Measurements from ENCODE around the gene DNAJC12. TPM values are rescaled to one million over a fixed set of nuclear protein-coding genes. Genes with fewer than 3 reads are reported as not detected.

DNAJC12 gene
- total RNA-seq, 1 experiment from 2014 or later, result 4.3 TPM

DNA sequence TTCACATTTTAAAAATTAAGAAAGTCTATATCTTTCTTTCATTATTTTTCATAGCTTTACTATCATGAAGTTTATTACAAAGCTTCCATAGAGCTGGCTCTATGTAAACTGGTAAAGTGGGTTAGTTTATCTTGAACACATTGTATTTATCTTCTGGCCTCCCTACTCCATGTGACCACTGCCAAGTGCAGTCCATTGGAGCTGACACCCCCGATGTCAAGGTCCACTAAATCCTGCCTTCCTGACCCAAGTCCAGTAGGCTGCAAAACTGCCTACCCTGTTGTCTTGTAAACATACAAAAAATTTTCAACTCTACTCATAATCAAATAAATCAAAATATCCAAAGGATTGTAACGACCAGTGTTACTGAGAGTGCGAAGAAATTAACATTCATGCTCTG lies 10.2 kb downstream of the DNAJC12 start (continued):
- TF ChIP-seq, protein P1, sequence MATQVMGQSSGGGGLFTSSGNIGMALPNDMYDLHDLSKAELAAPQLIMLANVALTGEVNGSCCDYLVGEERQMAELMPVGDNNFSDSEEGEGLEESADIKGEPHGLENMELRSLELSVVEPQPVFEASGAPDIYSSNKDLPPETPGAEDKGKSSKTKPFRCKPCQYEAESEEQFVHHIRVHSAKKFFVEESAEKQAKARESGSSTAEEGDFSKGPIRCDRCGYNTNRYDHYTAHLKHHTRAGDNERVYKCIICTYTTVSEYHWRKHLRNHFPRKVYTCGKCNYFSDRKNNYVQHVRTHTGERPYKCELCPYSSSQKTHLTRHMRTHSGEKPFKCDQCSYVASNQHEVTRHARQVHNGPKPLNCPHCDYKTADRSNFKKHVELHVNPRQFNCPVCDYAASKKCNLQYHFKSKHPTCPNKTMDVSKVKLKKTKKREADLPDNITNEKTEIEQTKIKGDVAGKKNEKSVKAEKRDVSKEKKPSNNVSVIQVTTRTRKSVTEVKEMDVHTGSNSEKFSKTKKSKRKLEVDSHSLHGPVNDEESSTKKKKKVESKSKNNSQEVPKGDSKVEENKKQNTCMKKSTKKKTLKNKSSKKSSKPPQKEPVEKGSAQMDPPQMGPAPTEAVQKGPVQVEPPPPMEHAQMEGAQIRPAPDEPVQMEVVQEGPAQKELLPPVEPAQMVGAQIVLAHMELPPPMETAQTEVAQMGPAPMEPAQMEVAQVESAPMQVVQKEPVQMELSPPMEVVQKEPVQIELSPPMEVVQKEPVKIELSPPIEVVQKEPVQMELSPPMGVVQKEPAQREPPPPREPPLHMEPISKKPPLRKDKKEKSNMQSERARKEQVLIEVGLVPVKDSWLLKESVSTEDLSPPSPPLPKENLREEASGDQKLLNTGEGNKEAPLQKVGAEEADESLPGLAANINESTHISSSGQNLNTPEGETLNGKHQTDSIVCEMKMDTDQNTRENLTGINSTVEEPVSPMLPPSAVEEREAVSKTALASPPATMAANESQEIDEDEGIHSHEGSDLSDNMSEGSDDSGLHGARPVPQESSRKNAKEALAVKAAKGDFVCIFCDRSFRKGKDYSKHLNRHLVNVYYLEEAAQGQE (IDR thresholded peaks at IDR 0.05; ENCODE audit: low read depth), result no peak

DNA sequence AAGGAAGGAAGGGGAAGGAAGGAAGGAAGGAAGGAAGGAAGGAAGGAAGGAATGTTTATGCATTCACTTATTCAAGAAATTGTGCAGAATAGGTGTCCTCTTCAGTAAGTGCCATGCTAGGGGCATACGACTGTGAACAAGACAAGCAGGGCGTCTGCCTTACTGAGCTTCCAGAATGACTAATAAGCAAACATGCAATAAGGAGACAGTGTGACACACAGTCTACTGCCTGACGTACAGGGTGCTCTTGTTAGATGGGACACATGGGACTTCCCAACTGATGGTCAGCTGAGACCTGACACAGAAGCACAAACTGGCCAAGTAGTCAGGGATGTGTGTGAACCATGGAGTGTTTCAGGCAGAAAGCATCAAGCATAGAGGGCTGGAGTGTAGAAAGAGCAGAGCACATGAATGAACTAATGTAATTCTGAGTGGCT lies 18.2 kb downstream of the DNAJC12 start:
- Histone ChIP-seq H3K4me1 (ENCODE audit: control insufficient read depth in 1 of 2, insufficient read depth in 2 of 2, low read length in 2 of 2) (no peaks in the 10 kb centered on the region), H3K9me3 (ENCODE audit: control insufficient read depth in 1 of 2, insufficient read depth in 1 of 2, low read depth in 1 of 2, low read length in 2 of 2) (no peaks in the 10 kb centered on the region), H3K4me2 (ENCODE audit: low read length) (no peak overlapping the region), H3K9me2 (ENCODE audit: insufficient read depth) (no peaks in the 10 kb centered on the region), H3K27me3 (ENCODE audit: insufficient read depth, low read length) (no peaks in the 10 kb centered on the region), H3K79me2 (ENCODE audit: insufficient read depth, low read length) (no peaks in the 10 kb centered on the region), H4K20me1 (ENCODE audit: insufficient read depth) (no peaks in the 10 kb centered on the region), H3K9ac (ENCODE audit: low read length) (no peak overlapping the region), H3K27ac (ENCODE audit: low read depth, low read length) (no peak overlapping the region), H2AFZ (ENCODE audit: low read depth, low read length, poor library complexity, severe bottlenecking) (no peak overlapping the region), H3K36me3 (ENCODE audit: control insufficient read depth in 1 of 2, insufficient read depth in 2 of 2, low read length in 2 of 2) (no peaks in the 10 kb centered on the region), H3K4me3 (replicated peaks in 1 of 2; ENCODE audit: low read depth in 1 of 2, low read length in 2 of 2) (no peak overlapping the region)
- intact Hi-C loops (cut with micrococcal nuclease), result no loop called here
- ATAC-seq, result no peak
- ChIA-PET POLR2A (no interaction called here), RAD21 (ENCODE audit: low non-redundant PET in 1 of 2, low total read pairs in 2 of 2, uncharacterized antibody in 2 of 2, unreplicated experiment in 2 of 2) (no interaction called here), CTCF (no interaction called here)
- DNase-seq (ENCODE audit: low read depth, low spot score), result no peak
- BruUV-seq (replicated peaks), result no TSS peak
- TF ChIP-seq SIN3A (IDR thresholded peaks at IDR 0.05; ENCODE audit: low read depth) (no peak), RAD21 (IDR thresholded peaks at IDR 0.05; ENCODE audit: low read depth) (no peak), ELF1 (IDR thresholded peaks at IDR 0.05; ENCODE audit: borderline replicate concordance, low read depth) (no peak), EZH2 (IDR thresholded peaks at IDR 0.05) (no peak), YY1 (IDR thresholded peaks at IDR 0.05; ENCODE audit: extremely low read depth, insufficient replicate concordance, low read depth, low read length) (no peak), SRF (IDR thresholded peaks at IDR 0.05; ENCODE audit: low read depth) (no peak), JUND (IDR thresholded peaks at IDR 0.05) (no peak), FOSL1 (IDR thresholded peaks at IDR 0.05; ENCODE audit: low read depth) (no peak), TCF7L2 (IDR thresholded peaks at IDR 0.05; ENCODE audit: borderline replicate concordance, extremely low read depth, insufficient read depth, insufficient read length) (no peak), EZH2phosphoT487 (IDR thresholded peaks at IDR 0.05; ENCODE audit: borderline replicate concordance) (no peak), POLR2A (IDR thresholded peaks at IDR 0.05; ENCODE audit: borderline replicate concordance, extremely low read depth, insufficient read depth, insufficient read length) (no peak), SP1 (IDR thresholded peaks at IDR 0.05; ENCODE audit: low read depth) (no peak), CBX3 (IDR thresholded peaks at IDR 0.05; ENCODE audit: low read depth) (no peak), ZNF274 (IDR thresholded peaks at IDR 0.05; ENCODE audit: low read depth, low read length) (no peak)
- TF ChIP-seq, protein P2, sequence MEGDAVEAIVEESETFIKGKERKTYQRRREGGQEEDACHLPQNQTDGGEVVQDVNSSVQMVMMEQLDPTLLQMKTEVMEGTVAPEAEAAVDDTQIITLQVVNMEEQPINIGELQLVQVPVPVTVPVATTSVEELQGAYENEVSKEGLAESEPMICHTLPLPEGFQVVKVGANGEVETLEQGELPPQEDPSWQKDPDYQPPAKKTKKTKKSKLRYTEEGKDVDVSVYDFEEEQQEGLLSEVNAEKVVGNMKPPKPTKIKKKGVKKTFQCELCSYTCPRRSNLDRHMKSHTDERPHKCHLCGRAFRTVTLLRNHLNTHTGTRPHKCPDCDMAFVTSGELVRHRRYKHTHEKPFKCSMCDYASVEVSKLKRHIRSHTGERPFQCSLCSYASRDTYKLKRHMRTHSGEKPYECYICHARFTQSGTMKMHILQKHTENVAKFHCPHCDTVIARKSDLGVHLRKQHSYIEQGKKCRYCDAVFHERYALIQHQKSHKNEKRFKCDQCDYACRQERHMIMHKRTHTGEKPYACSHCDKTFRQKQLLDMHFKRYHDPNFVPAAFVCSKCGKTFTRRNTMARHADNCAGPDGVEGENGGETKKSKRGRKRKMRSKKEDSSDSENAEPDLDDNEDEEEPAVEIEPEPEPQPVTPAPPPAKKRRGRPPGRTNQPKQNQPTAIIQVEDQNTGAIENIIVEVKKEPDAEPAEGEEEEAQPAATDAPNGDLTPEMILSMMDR (IDR thresholded peaks at IDR 0.05 in 2 of 3, conservative IDR thresholded peaks at IDR 0.05 in 1 of 3; ENCODE audit: borderline replicate concordance in 1 of 3, insufficient read depth in 1 of 3, low read depth in 2 of 3, low read length in 2 of 3), result no peak
- TF ChIP-seq, protein P1 (IDR thresholded peaks at IDR 0.05; ENCODE audit: low read depth), result no peak
- TF ChIP-seq, protein P3, sequence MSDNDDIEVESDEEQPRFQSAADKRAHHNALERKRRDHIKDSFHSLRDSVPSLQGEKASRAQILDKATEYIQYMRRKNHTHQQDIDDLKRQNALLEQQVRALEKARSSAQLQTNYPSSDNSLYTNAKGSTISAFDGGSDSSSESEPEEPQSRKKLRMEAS (IDR thresholded peaks at IDR 0.05), result no peak

All from HCT116 (cell line).